Esophagus squamous epithelium (tissue), 5 donors: ENCODE measurements around the gene LGR4. TPM values are rescaled to one million over a fixed set of nuclear protein-coding genes. Genes with fewer than 3 reads are reported as not detected.

Experiments used
- DNase-seq: peaks from one replicate; lab custom pipeline; 2025; lab: John Stamatoyannopoulos, UW
- H3K27ac ChIP-seq, 4 donors: fragments of 200-600 bp; sonication (generic); one replicate each; pipeline ENCODE4 v1.5.1; 2016 to 2019; ENCODE audit warnings: mild to moderate bottlenecking in 1 of 4
- H3K27me3 ChIP-seq, 4 donors: fragments of 200-600 bp; sonication (generic); 1 replicate in 3 of 4; 2 replicates in 1 of 4; pipeline versions ENCODE4 v1.5.1 to v1.6.0; 2017 to 2021; ENCODE audit warnings: antibody characterized with exemption in 1 of 4
- H3K36me3 ChIP-seq, 3 donors: fragments of 200-600 bp; sonication (generic); one replicate each; pipeline ENCODE4 v1.5.1; 2016 to 2019
- H3K4me1 ChIP-seq, 3 donors: fragments of 200-600 bp; sonication (generic); one replicate each; pipeline ENCODE4 v1.5.1; 2017 to 2019
- H3K4me3 ChIP-seq, 4 donors: fragments of 200-600 bp; sonication (generic); 1 replicate in 3 of 4; 2 replicates in 1 of 4; pipeline ENCODE4 v1.5.1; 2016 to 2019; ENCODE audit warnings: mild to moderate bottlenecking in 2 of 4, moderate library complexity in 1 of 4
- H3K9me3 ChIP-seq, 3 donors: fragments of 200-600 bp; sonication (generic); one replicate each; pipeline ENCODE4 v1.5.1; 2016 to 2019
- POLR2A ChIP-seq, 4 donors: fragments of 450-650 bp; IDR thresholded peaks; one replicate each; pipeline ENCODE4 v1.6.1; 2017; ENCODE audit warnings: antibody characterized with exemption in 4 of 4, mild to moderate bottlenecking in 4 of 4, moderate library complexity in 3 of 4
- WGBS, 2 donors: methylation state at CpG; one replicate each; pipeline ENCODE4 v1.1.5; 2018; 5-methylcytosine and 5-hydroxymethylcytosine counted together
- intact Hi-C: fragments of 100-400 bp; cut with DNase I; formaldehyde crosslinking; loops from one replicate; pipeline ENCODE4 v1.15.0; 2022
- total RNA-seq, 4 donors: library from RNA; depleted of rRNA; stranded (reverse); fragments of >200 nt; gene quantifications; one replicate each; pipeline ENCODE4 v1.1.0, GENCODE V29; 2016
- TF ChIP-seq, protein P1 (sequence below), 6 experiments: fragments of 450-650 bp in 4 of 6; fragments of 200-600 bp in 2 of 6; sonication (generic) in 2 of 6; IDR thresholded peaks; one replicate each; pipeline ENCODE4 v1.5.1; 2016 to 2019; ENCODE audit warnings: antibody characterized with exemption in 6 of 6, mild to moderate bottlenecking in 4 of 6, moderate library complexity in 4 of 6
- donor health status: DM: yes; HTN: yes; CAD: no.

LGR4 gene
- total RNA-seq, 4 donors from 2014 or later = 22.3 to 45.6 (median 35.1) TPM

DNA sequence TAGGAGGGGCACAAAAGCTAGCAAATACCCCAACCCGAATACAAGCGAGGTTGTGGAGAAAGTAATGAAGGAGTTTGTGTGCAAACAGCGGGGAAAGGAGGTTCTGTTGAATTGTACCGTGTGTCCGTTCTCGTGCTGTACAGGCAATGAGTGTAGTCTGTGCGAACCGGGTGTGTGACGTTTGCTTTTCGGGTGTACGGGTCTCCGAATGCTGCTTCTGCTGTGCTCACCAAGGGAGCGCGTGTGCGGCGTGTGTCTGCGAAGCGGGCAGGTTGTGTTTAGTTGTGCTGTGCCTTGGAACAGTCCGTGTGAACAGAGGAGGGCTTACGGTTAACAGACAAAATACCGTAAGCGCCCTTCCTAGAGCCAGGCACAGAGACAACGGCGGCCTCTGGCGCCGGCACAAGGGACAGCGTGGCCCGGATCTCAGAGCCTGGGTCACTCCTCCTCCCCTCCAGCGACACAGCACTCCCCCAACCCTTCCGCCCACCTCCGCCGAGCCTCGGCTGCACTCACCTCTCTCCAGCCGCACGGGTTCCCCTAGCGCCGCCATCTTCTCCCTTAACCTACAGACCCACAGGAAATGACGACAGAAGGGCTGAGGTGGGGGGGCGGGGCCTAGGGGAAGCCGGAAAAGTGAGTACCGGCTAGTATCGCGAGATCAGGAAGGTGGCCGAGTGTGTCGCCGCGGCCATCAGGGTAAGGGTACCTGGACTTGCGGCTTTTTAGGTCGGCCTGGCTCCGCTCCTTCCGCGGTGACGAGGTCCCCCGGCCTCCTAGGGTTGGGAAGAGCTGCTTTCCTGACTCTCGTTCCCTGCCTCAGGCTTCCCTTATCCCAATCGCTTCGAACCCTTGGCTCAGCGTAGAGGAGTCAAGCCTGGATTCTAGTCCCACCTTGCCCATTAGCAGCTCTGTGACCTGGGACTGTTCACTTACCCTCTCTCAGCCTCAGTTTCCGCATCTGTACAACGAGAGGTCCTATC is 33.9 kb upstream of the LGR4 start, which contains the start of gene LIN7C:
LIN7C (minus strand) TSS at position 570 of the 983 bp plus-strand sequence; CDS start at position 553, 17 bp downstream.
- WGBS, 2 donors = 1% methylated on average over 24 to 32 of the region's 60 CpGs
- DNase-seq = peak; percentile 85
- TF ChIP-seq, protein P1, sequence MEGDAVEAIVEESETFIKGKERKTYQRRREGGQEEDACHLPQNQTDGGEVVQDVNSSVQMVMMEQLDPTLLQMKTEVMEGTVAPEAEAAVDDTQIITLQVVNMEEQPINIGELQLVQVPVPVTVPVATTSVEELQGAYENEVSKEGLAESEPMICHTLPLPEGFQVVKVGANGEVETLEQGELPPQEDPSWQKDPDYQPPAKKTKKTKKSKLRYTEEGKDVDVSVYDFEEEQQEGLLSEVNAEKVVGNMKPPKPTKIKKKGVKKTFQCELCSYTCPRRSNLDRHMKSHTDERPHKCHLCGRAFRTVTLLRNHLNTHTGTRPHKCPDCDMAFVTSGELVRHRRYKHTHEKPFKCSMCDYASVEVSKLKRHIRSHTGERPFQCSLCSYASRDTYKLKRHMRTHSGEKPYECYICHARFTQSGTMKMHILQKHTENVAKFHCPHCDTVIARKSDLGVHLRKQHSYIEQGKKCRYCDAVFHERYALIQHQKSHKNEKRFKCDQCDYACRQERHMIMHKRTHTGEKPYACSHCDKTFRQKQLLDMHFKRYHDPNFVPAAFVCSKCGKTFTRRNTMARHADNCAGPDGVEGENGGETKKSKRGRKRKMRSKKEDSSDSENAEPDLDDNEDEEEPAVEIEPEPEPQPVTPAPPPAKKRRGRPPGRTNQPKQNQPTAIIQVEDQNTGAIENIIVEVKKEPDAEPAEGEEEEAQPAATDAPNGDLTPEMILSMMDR (IDR thresholded peaks at IDR 0.05) = peak in 1 of 6 experiments; percentile 21
- peak in 3 of 4 donors; percentile 78 to 92 (median 81) for TF ChIP-seq POLR2A (IDR thresholded peaks at IDR 0.05)
- Histone ChIP-seq H3K27me3 (no peaks in the 10 kb centered on the region), H3K9me3 (no peaks in the 10 kb centered on the region), H3K4me3 (peak within 1 kb of the TSS; percentile 77 to 81 (median 79)), H3K4me1 (peaks cover 15 to 55% (median 37%) of the 10 kb centered on the region in 3 donors), H3K27ac (peak within 1 kb of the TSS; percentile 92 to 96 (median 94)), H3K36me3 (peaks cover 0 to 7% (median 0%) of the 10 kb centered on the region in 3 donors)
- intact Hi-C loops = no loop called here

DNA sequence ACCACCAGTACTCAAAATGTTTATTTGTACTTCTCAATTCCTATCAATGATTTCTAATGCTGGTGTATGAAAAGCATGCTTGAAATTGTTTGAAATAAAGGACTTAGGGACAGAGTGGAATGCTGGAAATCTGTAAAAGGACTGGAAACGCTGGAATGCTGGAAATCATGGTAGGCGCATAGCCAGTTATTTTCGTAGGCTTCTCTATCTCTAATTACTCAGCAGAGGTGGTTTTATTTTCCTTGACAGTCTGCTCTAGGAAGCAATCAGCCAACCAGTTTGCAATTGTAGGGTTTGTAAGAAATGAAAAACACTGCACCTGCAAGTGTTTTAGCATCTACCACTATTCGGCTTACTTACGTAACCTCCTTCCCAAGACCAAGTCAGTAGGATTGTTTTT is 33.2 kb upstream of the LGR4 start:
- no peak for DNase-seq
- H3K4me1 ChIP-seq = peaks cover 15 to 55% (median 37%) of the 10 kb centered on the region in 3 donors
- 4 to 6% methylated on average over 5 of the region's 5 CpGs for WGBS, 2 donors
- H3K4me3 ChIP-seq = peak overlapping the region; percentile 77 to 81 (median 79)
- H3K9me3 ChIP-seq = no peaks in the 10 kb centered on the region
- H3K27me3 ChIP-seq = no peaks in the 10 kb centered on the region
- peaks cover 0 to 14% (median 3%) of the 10 kb centered on the region in 3 donors for H3K36me3 ChIP-seq
- intact Hi-C loops = no loop called here
- H3K27ac ChIP-seq = peak overlapping the region; percentile 92 to 96 (median 94)
- TF ChIP-seq, protein P1 (IDR thresholded peaks at IDR 0.05) = no peak
- TF ChIP-seq POLR2A (IDR thresholded peaks at IDR 0.05) = no peak

DNA sequence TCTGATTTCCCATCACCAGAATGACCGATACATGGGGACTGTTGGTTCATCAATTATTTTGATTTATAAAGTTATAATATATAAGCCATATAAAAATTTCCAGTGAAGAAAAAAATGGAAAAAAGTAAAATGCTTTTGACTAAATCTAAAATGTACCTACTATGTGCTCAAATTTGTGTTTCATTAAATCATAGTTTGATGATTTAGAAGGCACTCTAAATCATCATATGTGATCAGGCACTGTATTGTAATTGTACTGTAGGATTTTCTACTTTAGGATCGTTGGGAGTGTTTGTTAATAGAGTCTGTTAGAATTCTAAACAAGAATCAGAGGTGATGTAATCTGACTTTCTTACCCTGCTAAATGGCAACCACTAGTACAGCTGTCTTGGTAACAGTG is 31.6 kb upstream of the LGR4 start:
- peaks cover 15 to 59% (median 37%) of the 10 kb centered on the region in 3 donors for H3K4me1 ChIP-seq
- no peak for DNase-seq
- 67 to 76% methylated on average over 2 of the region's 2 CpGs for WGBS, 2 donors
- H3K36me3 ChIP-seq = peaks cover 0 to 30% (median 6%) of the 10 kb centered on the region in 3 donors
- no peak overlapping the region for H3K4me3 ChIP-seq
- no peaks in the 10 kb centered on the region for H3K9me3 ChIP-seq
- TF ChIP-seq POLR2A (IDR thresholded peaks at IDR 0.05) = no peak
- TF ChIP-seq, protein P1 (IDR thresholded peaks at IDR 0.05) = no peak
- no peaks in the 10 kb centered on the region for H3K27me3 ChIP-seq
- intact Hi-C loops = no loop called here
- H3K27ac ChIP-seq = no peak overlapping the region

DNA sequence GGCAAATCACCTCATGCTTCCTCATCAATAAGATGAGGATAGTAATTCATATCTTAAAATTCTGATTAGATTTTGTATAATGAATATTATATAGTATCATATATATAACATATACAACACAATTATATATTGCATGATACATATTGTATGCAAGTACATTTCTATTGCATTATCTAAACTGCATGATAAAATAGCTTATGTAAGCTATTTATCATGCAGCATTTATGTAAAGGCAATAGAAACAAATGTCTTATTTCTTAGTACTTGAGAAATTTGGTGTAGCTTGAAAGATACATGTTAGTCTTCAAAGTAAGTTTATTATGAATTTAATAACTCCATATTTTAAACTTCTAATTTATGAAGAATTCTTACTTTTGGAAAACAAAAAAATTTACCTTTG is 28.5 kb upstream of the LGR4 start:
- intact Hi-C loops = no loop called here
- no peaks in the 10 kb centered on the region for H3K27me3 ChIP-seq
- H3K27ac ChIP-seq = no peak overlapping the region
- H3K36me3 ChIP-seq = peaks cover 0 to 49% (median 13%) of the 10 kb centered on the region in 3 donors
- H3K4me1 ChIP-seq = peaks cover 13 to 66% (median 32%) of the 10 kb centered on the region in 3 donors
- H3K9me3 ChIP-seq = no peaks in the 10 kb centered on the region
- TF ChIP-seq, protein P1 (IDR thresholded peaks at IDR 0.05) = no peak
- no peak for TF ChIP-seq POLR2A (IDR thresholded peaks at IDR 0.05)
- no peak for DNase-seq
- H3K4me3 ChIP-seq = no peak overlapping the region

DNA sequence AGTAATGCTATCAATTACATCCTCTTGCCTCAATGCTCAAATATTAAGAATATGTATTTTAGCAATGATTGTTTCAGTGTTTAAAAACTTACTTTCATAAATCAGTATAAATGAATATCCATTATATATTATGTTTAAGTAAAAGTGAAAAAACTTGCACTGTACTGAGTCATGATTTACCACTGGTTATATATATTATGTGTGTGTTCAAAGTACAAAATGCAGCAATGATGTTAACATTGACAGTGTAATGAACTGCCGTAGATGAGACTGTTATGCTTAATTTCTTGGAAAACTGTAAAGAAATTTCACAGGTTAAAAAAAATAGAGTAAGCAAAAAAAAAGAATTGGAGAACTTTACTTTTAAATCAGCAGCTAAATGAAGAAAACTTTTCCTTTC is 25.3 kb upstream of the LGR4 start:
- DNase-seq = no peak
- TF ChIP-seq, protein P1 (IDR thresholded peaks at IDR 0.05) = no peak
- TF ChIP-seq POLR2A (IDR thresholded peaks at IDR 0.05) = no peak
- no peaks in the 10 kb centered on the region for H3K9me3 ChIP-seq
- H3K27ac ChIP-seq = no peak overlapping the region
- peaks cover 5 to 42% (median 7%) of the 10 kb centered on the region in 3 donors for H3K4me1 ChIP-seq
- H3K4me3 ChIP-seq = no peak overlapping the region
- WGBS, 2 donors = 80 to 87% methylated on average over 1 of the region's 1 CpG
- no peaks in the 10 kb centered on the region for H3K27me3 ChIP-seq
- peaks cover 0 to 74% (median 15%) of the 10 kb centered on the region in 3 donors for H3K36me3 ChIP-seq
- intact Hi-C loops = no loop called here
